ENCODE measurements around the gene MAGI1. TPM values are rescaled to one million over a fixed set of nuclear protein-coding genes. Genes with fewer than 3 reads are reported as not detected.

MAGI1 gene
- total RNA-seq, 2 experiments from 2014 or later, result 0.47 to 0.51 TPM

- ChIA-PET CTCF (no interaction called here), POLR2A (no interaction called here)
- no peak overlapping the region for H3K27ac Mint-ChIP-seq
- ATAC-seq (no peak), DNase-seq (no peak)
- H3K27me3 Mint-ChIP-seq, result no peaks in the 10 kb centered on the region
- H3K4me3 Mint-ChIP-seq, result no peak overlapping the region
- no peaks in the 10 kb centered on the region for H3K4me1 Mint-ChIP-seq (ENCODE audit: low read depth)
- H3K9me3 Mint-ChIP-seq, result no peaks in the 10 kb centered on the region
- TF ChIP-seq CTCF (IDR thresholded peaks at IDR 0.05), result no peak
- H3K36me3 Mint-ChIP-seq (ENCODE audit: low read depth), result no peaks in the 10 kb centered on the region
- intact Hi-C loops (cut with micrococcal nuclease), result no loop called here
Measured at GRCh38 chr3:65443739-65444446, 594.8 kb downstream of the MAGI1 start.

- Mint-ChIP-seq H3K4me3 (no peak overlapping the region), H3K27me3 (no peaks in the 10 kb centered on the region), H3K27ac (no peak overlapping the region), H3K36me3 (ENCODE audit: low read depth) (no peaks in the 10 kb centered on the region), H3K4me1 (ENCODE audit: low read depth) (no peaks in the 10 kb centered on the region), H3K9me3 (no peaks in the 10 kb centered on the region)
- intact Hi-C loops (cut with micrococcal nuclease), result no loop called here
- ChIA-PET POLR2A (no interaction called here), CTCF (no interaction called here)
- TF ChIP-seq CTCF (IDR thresholded peaks at IDR 0.05), result no peak
- DNase-seq, result peak; percentile 3
- no peak for ATAC-seq
Measured at GRCh38 chr3:65439641-65440284, 599.0 kb downstream of the MAGI1 start.

- Mint-ChIP-seq H3K4me3 (no peak overlapping the region), H3K27ac (no peak overlapping the region), H3K4me1 (ENCODE audit: low read depth) (no peaks in the 10 kb centered on the region), H3K9me3 (no peaks in the 10 kb centered on the region), H3K36me3 (ENCODE audit: low read depth) (no peaks in the 10 kb centered on the region), H3K27me3 (no peaks in the 10 kb centered on the region)
- ATAC-seq (no peak), DNase-seq (no peak)
- ChIA-PET POLR2A (no interaction called here), CTCF (no interaction called here)
- no peak for TF ChIP-seq CTCF (IDR thresholded peaks at IDR 0.05)
- intact Hi-C loops (cut with micrococcal nuclease), result no loop called here
Measured at GRCh38 chr3:65438612-65439011, 600.1 kb downstream of the MAGI1 start.

- DNase-seq (no peak), ATAC-seq (no peak)
- no peaks in the 10 kb centered on the region for H3K9me3 Mint-ChIP-seq
- H3K36me3 Mint-ChIP-seq (ENCODE audit: low read depth), result no peaks in the 10 kb centered on the region
- intact Hi-C loops (cut with micrococcal nuclease), result no loop called here
- ChIA-PET POLR2A (no interaction called here), CTCF (no interaction called here)
- no peak overlapping the region for H3K4me3 Mint-ChIP-seq
- no peaks in the 10 kb centered on the region for H3K4me1 Mint-ChIP-seq (ENCODE audit: low read depth)
- H3K27ac Mint-ChIP-seq, result no peak overlapping the region
- TF ChIP-seq CTCF (IDR thresholded peaks at IDR 0.05), result no peak
- no peaks in the 10 kb centered on the region for H3K27me3 Mint-ChIP-seq
Measured at GRCh38 chr3:65438096-65438495, 600.6 kb downstream of the MAGI1 start.

GRCh38 chr3:65436580-65436979 lies 602.1 kb downstream of the MAGI1 start:
- Mint-ChIP-seq H3K27me3 (no peaks in the 10 kb centered on the region), H3K4me1 (ENCODE audit: low read depth) (no peaks in the 10 kb centered on the region), H3K36me3 (ENCODE audit: low read depth) (no peaks in the 10 kb centered on the region), H3K4me3 (no peak overlapping the region), H3K9me3 (no peaks in the 10 kb centered on the region), H3K27ac (no peak overlapping the region)
- intact Hi-C loops (cut with micrococcal nuclease), result no loop called here
- ChIA-PET POLR2A (no interaction called here), CTCF (no interaction called here)
- no peak for TF ChIP-seq CTCF (IDR thresholded peaks at IDR 0.05)
- ATAC-seq (no peak), DNase-seq (peak; percentile 2)
